Measurements from ENCODE around the gene C19orf44.
"Not testable (repeated sequence)": the region's sequence is repeated elsewhere in the genome, so short reads cannot be mapped to it uniquely, and the experiment has no call there.

The C19orf44 gene

DNA sequence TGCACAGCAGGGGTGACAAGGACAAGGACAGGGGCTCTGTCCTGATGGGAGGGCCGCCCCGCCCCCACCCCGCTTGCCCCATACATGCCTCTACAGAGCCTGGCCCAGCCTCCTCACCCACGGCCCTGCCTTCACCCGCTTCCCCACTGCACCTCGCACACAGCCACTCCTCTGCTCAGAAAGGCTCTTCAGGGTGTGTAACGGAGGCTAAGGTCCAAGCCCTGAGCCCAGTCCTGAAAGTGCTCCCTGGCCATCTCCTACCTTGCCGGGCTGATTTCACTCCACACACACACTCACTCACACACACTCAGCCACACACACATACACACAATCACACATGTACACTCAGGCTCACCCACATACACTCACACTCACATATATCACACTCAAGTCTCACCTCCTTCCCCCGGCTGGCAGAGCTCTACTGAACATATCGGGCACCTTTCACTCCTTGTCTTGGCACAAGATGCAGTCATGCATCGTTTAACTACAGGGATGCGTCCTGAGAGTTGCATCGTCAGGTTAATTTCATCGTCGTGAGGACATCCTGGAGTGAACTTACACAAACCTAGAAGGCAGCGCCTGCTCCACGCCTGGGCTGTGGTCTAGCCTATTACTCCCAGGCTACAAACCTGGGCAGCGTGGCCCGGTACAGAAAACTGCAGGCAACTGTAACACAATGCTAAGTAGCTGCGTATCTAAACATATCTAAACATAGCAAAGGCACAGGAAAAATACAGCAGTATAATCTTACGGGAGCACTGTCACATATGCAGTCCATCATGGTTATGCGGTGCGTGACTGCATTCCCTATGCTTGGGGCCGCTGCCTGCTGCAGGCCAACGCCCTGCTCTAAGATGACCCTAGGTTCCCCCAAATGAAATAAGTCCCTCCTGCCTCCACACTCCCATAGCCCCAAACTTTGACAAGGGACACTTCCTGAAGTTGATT is 37.5 kb upstream of the C19orf44 start:
- Histone ChIP-seq H3K27me3 (ENCODE audit: control insufficient read depth, insufficient read depth, low read length) (no peaks in the 10 kb centered on the region), H3K27ac (ENCODE audit: low read depth, low read length) (no peak overlapping the region), H3K9me3 (ENCODE audit: control insufficient read depth, insufficient read depth, low read length) (no peaks in the 10 kb centered on the region), H3K4me1 (ENCODE audit: control insufficient read depth, insufficient read depth, low read length) (peaks cover 36% of the 10 kb centered on the region), H3K4me3 (ENCODE audit: low read depth, low read length) (no peak overlapping the region), H3K9ac (ENCODE audit: low read depth, low read length) (peak overlapping the region; percentile 22; the same call in 1 of the 2 replicates), H3K36me3 (ENCODE audit: control insufficient read depth, insufficient read depth, low read length) (no peaks in the 10 kb centered on the region)

DNA sequence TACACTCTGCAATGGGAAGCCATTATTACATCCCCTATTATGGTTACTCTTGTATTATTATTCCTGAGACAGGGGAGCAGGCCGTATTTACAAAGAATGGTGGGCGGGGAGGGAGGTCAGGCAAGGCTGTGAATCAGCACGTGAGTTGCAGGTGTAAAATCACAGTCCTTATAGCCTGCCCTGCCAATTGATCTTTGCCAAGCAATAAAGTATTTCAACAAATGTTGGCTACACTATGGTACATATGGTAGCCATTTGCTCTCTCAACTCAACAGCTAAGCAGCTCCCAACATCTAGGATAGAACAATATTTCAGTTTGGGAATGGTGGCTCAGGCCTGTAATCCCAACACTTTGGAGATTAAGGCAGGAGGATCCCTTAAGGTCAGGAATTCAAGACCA is 36.5 kb upstream of the C19orf44 start:
- Histone ChIP-seq H3K27me3 (ENCODE audit: control insufficient read depth, insufficient read depth, low read length) (no peaks in the 10 kb centered on the region), H3K36me3 (ENCODE audit: control insufficient read depth, insufficient read depth, low read length) (no peaks in the 10 kb centered on the region), H3K9me3 (ENCODE audit: control insufficient read depth, insufficient read depth, low read length) (no peaks in the 10 kb centered on the region), H3K4me1 (ENCODE audit: control insufficient read depth, insufficient read depth, low read length) (peaks cover 28% of the 10 kb centered on the region), H3K9ac (ENCODE audit: low read depth, low read length) (no peak overlapping the region), H3K27ac (ENCODE audit: low read depth, low read length) (no peak overlapping the region), H3K4me3 (ENCODE audit: low read depth, low read length) (no peak overlapping the region)

DNA sequence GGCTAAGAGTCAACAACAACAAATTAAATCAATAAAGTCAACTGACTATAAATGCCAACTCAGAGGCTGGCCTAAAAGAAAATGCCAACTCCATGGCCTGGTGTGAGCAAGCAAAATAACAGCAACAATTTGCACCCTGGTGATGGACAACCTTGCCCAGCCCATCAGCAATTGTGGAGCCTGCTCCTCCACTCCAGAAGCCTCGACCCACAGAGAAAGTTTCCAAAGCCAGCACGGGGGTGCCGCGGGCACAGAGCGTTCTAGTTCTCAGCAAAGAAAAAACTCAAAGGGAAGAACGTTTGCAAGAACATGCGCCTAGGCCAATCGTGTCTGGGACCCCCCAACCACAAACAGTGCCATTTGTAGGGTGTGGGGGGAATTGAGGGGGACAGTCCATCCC is 35.7 kb upstream of the C19orf44 start:
- H3K27ac ChIP-seq (ENCODE audit: low read depth, low read length): no peak overlapping the region
- no peaks in the 10 kb centered on the region for H3K9me3 ChIP-seq (ENCODE audit: control insufficient read depth, insufficient read depth, low read length)
- H3K4me1 ChIP-seq (ENCODE audit: control insufficient read depth, insufficient read depth, low read length): peaks cover 28% of the 10 kb centered on the region
- no peaks in the 10 kb centered on the region for H3K27me3 ChIP-seq (ENCODE audit: control insufficient read depth, insufficient read depth, low read length)
- no peaks in the 10 kb centered on the region for H3K36me3 ChIP-seq (ENCODE audit: control insufficient read depth, insufficient read depth, low read length)
- H3K9ac ChIP-seq (ENCODE audit: low read depth, low read length): no peak overlapping the region
- H3K4me3 ChIP-seq (ENCODE audit: low read depth, low read length): no peak overlapping the region

DNA sequence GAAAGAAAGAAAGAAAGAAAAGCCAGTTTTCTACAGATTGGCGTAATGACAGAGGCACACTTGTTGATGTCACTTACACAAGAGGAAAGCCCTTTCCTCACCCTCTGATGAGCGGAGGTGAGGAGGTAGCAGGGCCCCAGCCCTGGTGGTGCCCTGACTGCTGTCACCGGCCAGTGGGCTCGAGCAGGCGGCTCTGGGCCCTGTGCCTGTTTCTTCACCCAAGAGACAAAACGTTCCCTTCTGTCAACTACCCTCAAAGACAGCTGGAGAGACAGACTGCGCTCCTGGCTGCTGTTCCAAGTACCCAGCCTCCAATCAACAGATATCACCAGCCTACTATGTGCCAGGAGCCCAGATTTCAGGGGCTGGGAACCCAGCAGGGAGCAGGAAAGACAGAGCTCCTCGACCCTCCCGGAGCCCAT is 34.6 kb upstream of the C19orf44 start:
- no peak overlapping the region for H3K27ac ChIP-seq (ENCODE audit: low read depth, low read length)
- H3K9ac ChIP-seq (ENCODE audit: low read depth, low read length): no peak overlapping the region

DNA sequence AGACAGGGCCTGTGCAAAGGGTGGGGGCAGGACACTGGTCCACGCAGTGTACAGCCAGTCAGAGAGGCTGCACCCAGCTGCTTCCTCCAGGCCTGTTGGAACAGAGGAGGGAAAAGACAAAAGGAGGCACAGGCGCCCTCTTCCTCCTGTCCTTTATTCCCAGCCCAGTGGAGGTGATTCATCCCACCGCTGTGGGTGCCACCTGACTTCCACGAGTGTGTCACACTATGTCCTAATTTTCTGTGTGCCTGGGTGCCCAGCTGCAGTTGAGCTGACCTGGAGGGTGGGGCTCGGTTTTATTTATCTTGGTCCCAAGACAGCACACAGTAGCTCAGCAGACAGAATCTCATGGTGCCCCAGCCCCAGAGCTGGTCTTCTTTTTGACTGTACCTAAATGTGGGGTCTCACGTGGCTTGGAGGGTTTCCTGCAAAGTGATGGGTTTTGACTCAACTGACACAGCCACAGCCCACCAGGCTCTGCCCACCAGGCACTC is 33.4 kb upstream of the C19orf44 start:
- H3K27me3 ChIP-seq (ENCODE audit: control insufficient read depth, insufficient read depth, low read length): no peaks in the 10 kb centered on the region
- H3K4me1 ChIP-seq (ENCODE audit: control insufficient read depth, insufficient read depth, low read length): peaks cover 15% of the 10 kb centered on the region
- H3K4me3 ChIP-seq (ENCODE audit: low read depth, low read length): no peak overlapping the region
- H3K27ac ChIP-seq (ENCODE audit: low read depth, low read length): no peak overlapping the region
- H3K9me3 ChIP-seq (ENCODE audit: control insufficient read depth, insufficient read depth, low read length): no peaks in the 10 kb centered on the region
- H3K36me3 ChIP-seq (ENCODE audit: control insufficient read depth, insufficient read depth, low read length): no peaks in the 10 kb centered on the region
- H3K9ac ChIP-seq (ENCODE audit: low read depth, low read length): no peak overlapping the region

More for the DNA sequence above, 34.6 kb upstream of the C19orf44 start:
- no peaks in the 10 kb centered on the region for H3K36me3 ChIP-seq (ENCODE audit: control insufficient read depth, insufficient read depth, low read length)
- H3K9me3 ChIP-seq (ENCODE audit: control insufficient read depth, insufficient read depth, low read length): no peaks in the 10 kb centered on the region
- peaks cover 26% of the 10 kb centered on the region for H3K4me1 ChIP-seq (ENCODE audit: control insufficient read depth, insufficient read depth, low read length)
- H3K4me3 ChIP-seq (ENCODE audit: low read depth, low read length): no peak overlapping the region
- H3K27me3 ChIP-seq (ENCODE audit: control insufficient read depth, insufficient read depth, low read length): no peaks in the 10 kb centered on the region

DNA sequence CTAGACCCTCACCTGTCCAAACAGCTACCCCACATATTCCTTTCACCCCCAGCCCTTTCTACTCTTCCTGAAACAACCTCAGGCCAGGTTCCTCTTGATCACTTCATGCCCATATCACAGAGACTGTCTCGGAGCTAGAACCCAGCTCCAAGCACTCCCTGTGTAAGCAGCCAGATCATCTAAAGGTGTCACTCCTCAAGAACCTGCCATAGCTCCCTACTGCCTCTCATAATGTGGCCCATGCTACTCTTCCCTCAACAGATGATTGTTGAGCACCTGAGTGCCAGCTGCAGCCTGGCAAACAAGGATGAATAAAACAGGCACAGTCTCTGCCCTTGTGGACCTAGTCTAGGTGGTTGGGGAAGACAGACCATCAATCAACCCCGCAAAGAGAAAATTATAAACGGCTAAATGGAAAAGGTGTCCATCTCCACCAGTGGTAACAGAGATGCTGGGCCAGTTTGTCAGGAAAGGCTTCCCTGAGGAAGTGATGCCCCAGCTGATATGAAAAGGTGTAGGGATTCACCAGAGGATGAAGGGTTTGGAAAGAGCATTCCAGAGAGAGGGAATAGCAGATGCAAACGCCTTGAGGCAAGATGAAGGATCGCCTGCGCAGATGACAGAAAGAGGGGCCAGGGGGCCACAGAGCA is 32.7 kb upstream of the C19orf44 start:
- H3K4me1 ChIP-seq (ENCODE audit: control insufficient read depth, insufficient read depth, low read length): peaks cover 9% of the 10 kb centered on the region

DNA sequence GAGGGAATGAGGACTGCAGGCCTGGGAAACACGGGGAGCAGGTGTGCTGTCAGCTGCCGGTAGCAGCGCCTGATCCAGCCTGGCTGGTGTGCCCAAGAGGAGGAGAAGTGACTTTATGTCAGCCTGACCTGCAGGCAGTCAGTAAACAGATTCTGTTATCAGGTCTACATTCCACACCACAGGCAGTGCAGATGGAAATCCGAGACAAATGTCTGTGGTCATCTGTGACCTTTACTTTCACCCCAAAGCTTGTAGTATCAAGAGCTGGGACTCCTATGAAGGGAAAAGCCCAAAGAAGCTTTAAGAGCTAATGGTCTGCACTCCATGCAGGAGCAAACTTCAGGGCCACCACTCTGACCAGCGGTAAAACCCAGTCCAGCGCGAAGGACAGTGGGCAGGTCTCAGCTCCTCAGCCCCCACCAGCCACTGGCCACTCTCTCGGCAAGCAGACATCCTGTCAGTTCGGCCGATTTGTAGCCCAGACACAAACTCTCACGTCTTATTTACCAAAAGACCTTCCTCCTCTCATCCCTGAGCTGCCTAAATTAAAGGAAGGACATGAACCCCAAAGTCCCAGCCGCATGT is 32.1 kb upstream of the C19orf44 start:
- Histone ChIP-seq H3K4me1 (ENCODE audit: control insufficient read depth, insufficient read depth, low read length) (peaks cover 3% of the 10 kb centered on the region; the same call in 1 of the 2 replicates), H3K27me3 (ENCODE audit: control insufficient read depth, insufficient read depth, low read length) (no peaks in the 10 kb centered on the region), H3K4me3 (ENCODE audit: low read depth, low read length) (no peak overlapping the region), H3K9me3 (ENCODE audit: control insufficient read depth, insufficient read depth, low read length) (no peaks in the 10 kb centered on the region), H3K36me3 (ENCODE audit: control insufficient read depth, insufficient read depth, low read length) (no peaks in the 10 kb centered on the region), H3K9ac (ENCODE audit: low read depth, low read length) (no peak overlapping the region), H3K27ac (ENCODE audit: low read depth, low read length) (no peak overlapping the region)

More for the DNA sequence above, 32.7 kb upstream of the C19orf44 start:
- no peaks in the 10 kb centered on the region for H3K9me3 ChIP-seq (ENCODE audit: control insufficient read depth, insufficient read depth, low read length)
- H3K36me3 ChIP-seq (ENCODE audit: control insufficient read depth, insufficient read depth, low read length): no peaks in the 10 kb centered on the region
- H3K27ac ChIP-seq (ENCODE audit: low read depth, low read length): no peak overlapping the region
- H3K9ac ChIP-seq (ENCODE audit: low read depth, low read length): no peak overlapping the region
- H3K27me3 ChIP-seq (ENCODE audit: control insufficient read depth, insufficient read depth, low read length): no peaks in the 10 kb centered on the region
- H3K4me3 ChIP-seq (ENCODE audit: low read depth, low read length): no peak overlapping the region

DNA sequence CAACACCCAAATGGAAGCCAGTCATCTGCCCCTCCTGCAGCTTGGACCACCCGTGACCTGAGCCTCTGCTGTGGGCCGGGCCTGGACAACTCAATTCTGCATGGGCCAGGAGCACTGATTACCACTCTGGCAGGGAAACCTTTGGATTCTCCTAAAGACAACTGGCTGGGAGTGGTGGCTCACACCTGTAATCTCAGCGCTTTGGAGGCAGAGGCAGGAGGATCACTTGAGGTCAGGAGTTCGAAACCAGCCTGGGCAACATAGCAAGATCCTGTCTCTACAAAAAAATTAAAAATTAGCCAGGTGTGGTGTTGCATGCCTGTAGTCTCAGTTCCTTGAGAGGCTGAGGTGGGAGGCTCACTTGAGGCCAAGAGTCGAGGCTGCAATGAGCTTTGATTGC is 31.0 kb upstream of the C19orf44 start:
- H3K27me3 ChIP-seq (ENCODE audit: control insufficient read depth, insufficient read depth, low read length): no peaks in the 10 kb centered on the region
- H3K4me1 ChIP-seq (ENCODE audit: control insufficient read depth, insufficient read depth, low read length): no peaks in the 10 kb centered on the region
- H3K9me3 ChIP-seq (ENCODE audit: control insufficient read depth, insufficient read depth, low read length): no peaks in the 10 kb centered on the region
- no peak overlapping the region for H3K9ac ChIP-seq (ENCODE audit: low read depth, low read length)
- no peaks in the 10 kb centered on the region for H3K36me3 ChIP-seq (ENCODE audit: control insufficient read depth, insufficient read depth, low read length)
- no peak overlapping the region for H3K27ac ChIP-seq (ENCODE audit: low read depth, low read length)
- no peak overlapping the region for H3K4me3 ChIP-seq (ENCODE audit: low read depth, low read length)

DNA sequence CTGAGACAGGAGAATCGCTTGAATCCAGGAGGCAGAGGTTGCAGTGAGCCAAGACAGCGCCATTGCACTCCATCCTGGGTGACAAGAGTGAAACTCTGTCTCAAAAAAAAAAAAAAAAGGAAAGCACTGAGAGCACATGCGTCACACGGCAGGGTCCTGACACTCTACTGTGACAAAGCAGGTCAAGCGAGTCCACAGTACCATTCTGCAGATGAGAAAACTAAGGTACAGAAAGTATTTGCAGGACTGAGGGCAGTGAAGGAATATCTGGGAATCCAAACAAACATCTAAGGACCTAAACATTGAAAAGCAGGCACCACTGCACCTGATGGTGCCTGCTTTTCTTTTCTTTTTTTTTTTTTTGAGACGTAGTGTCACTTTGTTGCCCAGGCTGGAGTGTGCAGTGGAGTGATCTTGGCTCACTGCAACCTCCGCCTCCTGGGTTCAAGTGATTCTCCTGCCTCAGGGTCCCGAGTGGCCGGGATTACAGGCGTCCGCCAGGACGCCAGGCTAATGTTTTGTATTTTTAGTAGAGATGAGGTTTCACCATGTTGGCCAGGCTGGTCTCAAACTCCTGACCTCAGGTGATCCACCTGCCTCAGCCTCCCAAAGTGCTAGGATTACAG is 29.3 kb upstream of the C19orf44 start:
- H3K4me3 ChIP-seq (ENCODE audit: low read depth, low read length); H3K27me3 ChIP-seq (ENCODE audit: control insufficient read depth, insufficient read depth, low read length); H3K4me1 ChIP-seq (ENCODE audit: control insufficient read depth, insufficient read depth, low read length); H3K36me3 ChIP-seq (ENCODE audit: control insufficient read depth, insufficient read depth, low read length); H3K9ac ChIP-seq (ENCODE audit: low read depth, low read length); H3K9me3 ChIP-seq (ENCODE audit: control insufficient read depth, insufficient read depth, low read length); H3K27ac ChIP-seq (ENCODE audit: low read depth, low read length): not testable (repeated sequence)

DNA sequence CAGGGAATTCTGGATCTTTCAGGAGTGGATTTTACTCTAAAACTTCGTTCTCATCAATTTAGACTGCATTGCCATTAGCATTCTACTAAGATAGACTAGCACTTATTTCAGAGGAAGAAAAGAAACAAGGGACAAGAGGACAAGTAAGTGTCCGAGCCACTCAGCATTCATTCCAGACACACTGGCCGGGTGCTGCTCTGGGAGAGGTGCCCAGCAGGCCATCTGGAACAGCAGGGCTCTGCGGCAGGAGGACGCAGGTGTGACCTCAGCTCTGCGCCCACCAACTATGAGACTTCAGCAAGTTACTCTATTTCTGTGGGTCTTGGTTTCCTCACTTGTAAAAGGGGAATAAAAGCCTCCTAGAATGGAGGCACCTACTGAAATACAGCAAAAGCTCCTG is 28.6 kb upstream of the C19orf44 start:
- Histone ChIP-seq H3K36me3 (ENCODE audit: control insufficient read depth, insufficient read depth, low read length) (no peaks in the 10 kb centered on the region), H3K9ac (ENCODE audit: low read depth, low read length) (no peak overlapping the region), H3K27ac (ENCODE audit: low read depth, low read length) (no peak overlapping the region), H3K27me3 (ENCODE audit: control insufficient read depth, insufficient read depth, low read length) (no peaks in the 10 kb centered on the region), H3K4me3 (ENCODE audit: low read depth, low read length) (no peak overlapping the region), H3K9me3 (ENCODE audit: control insufficient read depth, insufficient read depth, low read length) (no peaks in the 10 kb centered on the region), H3K4me1 (ENCODE audit: control insufficient read depth, insufficient read depth, low read length) (peaks cover 8% of the 10 kb centered on the region)

All from HUES48 (cell line).